ENCODE data around the gene MSX2. TPM values are rescaled to one million over a fixed set of nuclear protein-coding genes. Genes with fewer than 3 reads are reported as not detected.

The MSX2 gene
- total RNA-seq, 4 donors from 2014 or later, result 0.44 to 1.3 (median 0.60) TPM; not detected in 1

GRCh38 chr5:174773371-174773770 lies 49.0 kb downstream of the MSX2 start:
- Histone ChIP-seq H3K27ac (no peak overlapping the region), H3K9me3 (peaks cover 0 to 8% (median 0%) of the 10 kb centered on the region in 4 donors), H3K36me3 (no peaks in the 10 kb centered on the region), H3K4me3 (no peak overlapping the region), H3K27me3 (no peaks in the 10 kb centered on the region), H3K4me1 (no peaks in the 10 kb centered on the region)
- 71 to 74% methylated on average over 3 of the region's 3 CpGs for WGBS, 2 donors
- TF ChIP-seq EP300 (IDR thresholded peaks at IDR 0.05) (no peak), POLR2A (IDR thresholded peaks at IDR 0.05) (no peak)
- TF ChIP-seq, protein P1, sequence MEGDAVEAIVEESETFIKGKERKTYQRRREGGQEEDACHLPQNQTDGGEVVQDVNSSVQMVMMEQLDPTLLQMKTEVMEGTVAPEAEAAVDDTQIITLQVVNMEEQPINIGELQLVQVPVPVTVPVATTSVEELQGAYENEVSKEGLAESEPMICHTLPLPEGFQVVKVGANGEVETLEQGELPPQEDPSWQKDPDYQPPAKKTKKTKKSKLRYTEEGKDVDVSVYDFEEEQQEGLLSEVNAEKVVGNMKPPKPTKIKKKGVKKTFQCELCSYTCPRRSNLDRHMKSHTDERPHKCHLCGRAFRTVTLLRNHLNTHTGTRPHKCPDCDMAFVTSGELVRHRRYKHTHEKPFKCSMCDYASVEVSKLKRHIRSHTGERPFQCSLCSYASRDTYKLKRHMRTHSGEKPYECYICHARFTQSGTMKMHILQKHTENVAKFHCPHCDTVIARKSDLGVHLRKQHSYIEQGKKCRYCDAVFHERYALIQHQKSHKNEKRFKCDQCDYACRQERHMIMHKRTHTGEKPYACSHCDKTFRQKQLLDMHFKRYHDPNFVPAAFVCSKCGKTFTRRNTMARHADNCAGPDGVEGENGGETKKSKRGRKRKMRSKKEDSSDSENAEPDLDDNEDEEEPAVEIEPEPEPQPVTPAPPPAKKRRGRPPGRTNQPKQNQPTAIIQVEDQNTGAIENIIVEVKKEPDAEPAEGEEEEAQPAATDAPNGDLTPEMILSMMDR (IDR thresholded peaks at IDR 0.05), result no peak
- no peak for DNase-seq (ENCODE audit: low spot score in 2 of 2)

DNA sequence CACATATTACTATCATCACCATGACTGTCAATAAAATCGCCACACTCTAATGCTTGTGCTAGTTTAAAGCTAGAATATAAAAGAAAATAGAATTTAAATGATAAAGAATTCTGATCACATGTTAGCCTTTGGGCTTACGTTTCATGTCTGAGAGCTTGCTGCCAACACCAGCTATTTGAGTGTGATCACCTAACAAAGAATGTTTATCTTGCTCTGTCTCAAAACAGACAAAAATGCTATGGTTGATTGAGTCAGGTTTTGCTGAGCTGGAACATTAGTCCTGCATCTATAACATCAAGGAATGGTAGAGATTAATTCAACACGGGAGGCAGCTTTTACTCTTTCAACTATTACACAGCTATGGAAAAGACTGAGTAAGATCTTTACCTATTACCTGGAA lies 50.7 kb downstream of the MSX2 start:
- H3K4me1 ChIP-seq, result no peaks in the 10 kb centered on the region
- TF ChIP-seq, protein P1 (IDR thresholded peaks at IDR 0.05), result no peak
- TF ChIP-seq EP300 (IDR thresholded peaks at IDR 0.05), result no peak
- no peak for TF ChIP-seq POLR2A (IDR thresholded peaks at IDR 0.05)
- DNase-seq (ENCODE audit: low spot score in 2 of 2), result no peak
- no peaks in the 10 kb centered on the region for H3K36me3 ChIP-seq
- H3K27ac ChIP-seq, result no peak overlapping the region
- 68 to 81% methylated on average over 3 of the region's 3 CpGs for WGBS, 2 donors
- peaks cover 0 to 8% (median 0%) of the 10 kb centered on the region in 4 donors for H3K9me3 ChIP-seq
- H3K27me3 ChIP-seq, result no peaks in the 10 kb centered on the region
- H3K4me3 ChIP-seq, result no peak overlapping the region

GRCh38 chr5:174777111-174777510 lies 52.7 kb downstream of the MSX2 start:
- Histone ChIP-seq H3K27ac (no peak overlapping the region), H3K4me1 (no peaks in the 10 kb centered on the region), H3K9me3 (peaks cover 0 to 6% (median 0%) of the 10 kb centered on the region in 4 donors), H3K4me3 (no peak overlapping the region), H3K36me3 (no peaks in the 10 kb centered on the region), H3K27me3 (no peaks in the 10 kb centered on the region)
- 83 to 84% methylated on average over 6 of the region's 6 CpGs for WGBS, 2 donors
- TF ChIP-seq, protein P1 (IDR thresholded peaks at IDR 0.05), result no peak
- no peak for DNase-seq (ENCODE audit: low spot score in 2 of 2)

- Histone ChIP-seq H3K4me1 (no peaks in the 10 kb centered on the region), H3K4me3 (no peak overlapping the region), H3K27ac (no peak overlapping the region), H3K9me3 (peaks cover 0 to 1% (median 0%) of the 10 kb centered on the region in 4 donors), H3K27me3 (no peaks in the 10 kb centered on the region), H3K36me3 (no peaks in the 10 kb centered on the region)
- 56 to 72% methylated on average over 2 of the region's 2 CpGs for whole genome bisulfite sequencing, 2 donors
- DNase-seq (ENCODE audit: low spot score in 2 of 2), result no peak
- no peak for TF ChIP-seq POLR2A (IDR thresholded peaks at IDR 0.05)
- TF ChIP-seq, protein P1 (IDR thresholded peaks at IDR 0.05), result no peak
Measured at GRCh38 chr5:174777583-174777982, 53.2 kb downstream of the MSX2 start.

Small RNAs within 50 kb of the gene (small RNA-seq; reads per million reads assigned to genes)
- gene MIR4634, result 0.28 reads per million

All from tibial nerve (tissue), 4 donors.